SK-N-SH treated with all-trans-retinoic acid at 6 μM for 48 hours (cell line): Measurements from ENCODE around the gene OGT.

Source experiments
- ATAC-seq: fragments of 200-7000 bp; cut with Tn5 transposase; 3 replicates; pipeline ENCODE4 v1.9.1; 2020; ENCODE audit warnings: mild to moderate bottlenecking, moderate library complexity
- ARNTL ChIP-seq: fragments of 450-650 bp; formaldehyde crosslinking; IDR thresholded peaks from 2 replicates; pipeline ENCODE4 v1.5.0; 2020; ENCODE audit warnings: low read depth, mild to moderate bottlenecking, moderate library complexity, borderline replicate concordance
- BACH2 ChIP-seq: fragments of 250-450 bp; sonication (Bioruptor Pico); IDR thresholded peaks from 2 replicates; pipeline ENCODE4 v1.9.0; 2021; ENCODE audit warnings: mild to moderate bottlenecking, borderline replicate concordance
- CSDC2 ChIP-seq: fragments of 250-450 bp; sonication (Bioruptor Pico); IDR thresholded peaks from 2 replicates; pipeline ENCODE4 v1.5.0; 2020; ENCODE audit warnings: mild to moderate bottlenecking, moderate library complexity
- ESRRG ChIP-seq: fragments of 250-450 bp; sonication (Bioruptor Pico); IDR thresholded peaks from 2 replicates; pipeline ENCODE4 v1.6.1; 2021; ENCODE audit warnings: mild to moderate bottlenecking
- GLIS3 ChIP-seq: fragments of 250-450 bp; sonication (Bioruptor Pico); IDR thresholded peaks from 2 replicates; pipeline ENCODE4 v1.5.0; 2020; ENCODE audit warnings: mild to moderate bottlenecking, moderate library complexity
- ISL1 ChIP-seq: fragments of 250-450 bp; sonication (Bioruptor Pico); IDR thresholded peaks from 2 replicates; pipeline ENCODE4 v2.1.2; 2022; ENCODE audit warnings: mild to moderate bottlenecking, moderate library complexity
- OSR1 ChIP-seq: fragments of 250-450 bp; sonication (Bioruptor Pico); IDR thresholded peaks from 2 replicates; pipeline ENCODE4 v1.8.0; 2022; ENCODE audit warnings: moderate library complexity, mild to moderate bottlenecking, inconsistent platforms
- PPARA ChIP-seq: fragments of 250-450 bp; sonication (Bioruptor Pico); IDR thresholded peaks from 2 replicates; pipeline ENCODE4 v1.5.0; 2020; ENCODE audit warnings: mild to moderate bottlenecking, borderline replicate concordance
- RARB ChIP-seq: fragments of 250-450 bp; sonication (Bioruptor Pico); IDR thresholded peaks from 2 replicates; pipeline ENCODE4 v1.8.0; 2021; ENCODE audit warnings: mild to moderate bottlenecking, moderate library complexity
- SNAI2 ChIP-seq: fragments of 250-450 bp; sonication (Bioruptor Pico); IDR thresholded peaks from 2 replicates; pipeline ENCODE4 v1.5.0; 2020; ENCODE audit warnings: mild to moderate bottlenecking, moderate library complexity
- TCF4 ChIP-seq: fragments of 250-450 bp; sonication (Bioruptor Pico); IDR thresholded peaks from 2 replicates; pipeline ENCODE4 v1.8.0; 2021; ENCODE audit warnings: mild to moderate bottlenecking, moderate library complexity, borderline replicate concordance
- TOX ChIP-seq: fragments of 250-450 bp; sonication (Bioruptor Pico); IDR thresholded peaks from 2 replicates; pipeline ENCODE4 v1.8.0; 2021; ENCODE audit warnings: mild to moderate bottlenecking, moderate library complexity, borderline replicate concordance
- ZC3H10 ChIP-seq: fragments of 250-450 bp; sonication (Bioruptor Pico); IDR thresholded peaks from 2 replicates; pipeline ENCODE4 v1.5.1; 2021; ENCODE audit warnings: mild to moderate bottlenecking, moderate library complexity
- ZFP3 ChIP-seq: fragments of 250-450 bp; sonication (Bioruptor Pico); IDR thresholded peaks from 2 replicates; pipeline ENCODE4 v1.5.0; 2020; ENCODE audit warnings: mild to moderate bottlenecking, moderate library complexity
- ZFP30 ChIP-seq: fragments of 450-650 bp; formaldehyde crosslinking; IDR thresholded peaks from 2 replicates; pipeline ENCODE4 v1.5.0; 2022; ENCODE audit warnings: mild to moderate bottlenecking, moderate library complexity
- ZNF565 ChIP-seq: fragments of 450-650 bp; formaldehyde crosslinking; conservative IDR thresholded peaks from 2 replicates; pipeline ENCODE4 v1.5.0; 2020; ENCODE audit warnings: low read depth, mild to moderate bottlenecking, moderate library complexity
- ZNF70 ChIP-seq: fragments of 450-650 bp; formaldehyde crosslinking; IDR thresholded peaks from 2 replicates; pipeline ENCODE4 v1.5.0; 2020; ENCODE audit warnings: mild to moderate bottlenecking, moderate library complexity
- ZNF8 ChIP-seq: fragments of 450-650 bp; formaldehyde crosslinking; IDR thresholded peaks from 2 replicates; pipeline ENCODE4 v1.5.0; 2020; ENCODE audit warnings: mild to moderate bottlenecking, moderate library complexity
- TF ChIP-seq, protein P1 (sequence below): fragments of 250-450 bp; sonication (Bioruptor Pico); IDR thresholded peaks from 2 replicates; pipeline ENCODE4 v1.5.1; 2020; ENCODE audit warnings: low read depth, mild to moderate bottlenecking, moderate library complexity
- TF ChIP-seq, protein P2 (sequence below): fragments of 250-450 bp; sonication (Bioruptor Pico); IDR thresholded peaks from 2 replicates; pipeline ENCODE4 v1.5.1; 2021; ENCODE audit warnings: mild to moderate bottlenecking, moderate library complexity
- TF ChIP-seq, protein P3 (sequence below): fragments of 250-450 bp; sonication (Bioruptor Pico); IDR thresholded peaks from 2 replicates; pipeline ENCODE4 v1.5.0; 2020; ENCODE audit warnings: mild to moderate bottlenecking, moderate library complexity

The OGT gene

DNA sequence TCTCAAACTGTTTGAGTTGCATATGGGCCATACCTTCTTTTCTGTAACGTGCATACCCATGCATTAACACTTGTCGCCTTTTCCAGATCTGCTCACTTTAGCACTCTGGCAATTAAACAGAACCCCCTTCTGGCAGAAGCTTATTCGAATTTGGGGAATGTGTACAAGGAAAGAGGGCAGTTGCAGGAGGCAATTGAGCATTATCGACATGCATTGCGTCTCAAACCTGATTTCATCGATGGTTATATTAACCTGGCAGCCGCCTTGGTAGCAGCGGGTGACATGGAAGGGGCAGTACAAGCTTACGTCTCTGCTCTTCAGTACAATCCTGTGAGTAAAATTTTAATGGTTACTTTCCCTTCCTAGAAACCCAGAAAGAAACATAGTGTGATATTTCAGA lies 4.8 kb downstream of the OGT start:
- TF ChIP-seq ARNTL (CRISPR knock-in tag) (no peak), ISL1 (CRISPR knock-in tag) (no peak), RARB (CRISPR knock-in tag) (no peak), GLIS3 (no peak)
- TF ChIP-seq, protein P1, sequence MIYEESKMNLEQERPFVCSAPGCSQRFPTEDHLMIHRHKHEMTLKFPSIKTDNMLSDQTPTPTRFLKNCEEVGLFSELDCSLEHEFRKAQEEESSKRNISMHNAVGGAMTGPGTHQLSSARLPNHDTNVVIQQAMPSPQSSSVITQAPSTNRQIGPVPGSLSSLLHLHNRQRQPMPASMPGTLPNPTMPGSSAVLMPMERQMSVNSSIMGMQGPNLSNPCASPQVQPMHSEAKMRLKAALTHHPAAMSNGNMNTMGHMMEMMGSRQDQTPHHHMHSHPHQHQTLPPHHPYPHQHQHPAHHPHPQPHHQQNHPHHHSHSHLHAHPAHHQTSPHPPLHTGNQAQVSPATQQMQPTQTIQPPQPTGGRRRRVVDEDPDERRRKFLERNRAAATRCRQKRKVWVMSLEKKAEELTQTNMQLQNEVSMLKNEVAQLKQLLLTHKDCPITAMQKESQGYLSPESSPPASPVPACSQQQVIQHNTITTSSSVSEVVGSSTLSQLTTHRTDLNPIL (CRISPR knock-in tag) = no peak
- ATAC-seq = no peak

DNA sequence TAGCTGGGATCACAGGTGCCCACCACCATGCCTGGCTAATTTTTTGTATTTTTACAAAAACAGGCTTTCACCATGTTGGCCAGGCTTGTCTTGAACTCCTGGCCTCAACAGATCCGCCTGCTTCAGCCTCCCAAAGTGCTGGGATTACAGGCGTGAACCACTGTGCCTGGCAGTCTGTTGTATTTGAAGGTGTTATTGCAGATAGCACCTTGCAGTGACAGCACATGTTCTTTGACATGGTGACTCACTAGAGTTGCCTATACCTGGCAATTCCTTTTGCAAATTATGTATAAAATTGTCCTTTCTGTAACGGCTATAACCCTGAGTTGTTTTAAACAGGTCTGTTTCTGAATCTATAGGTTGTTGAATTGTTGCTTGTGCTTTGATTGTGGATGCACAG lies 7.9 kb downstream of the OGT start:
- no peak for ATAC-seq
- TF ChIP-seq ZNF565 (no peak), BACH2 (CRISPR knock-in tag) (no peak), ZFP3 (no peak), ESRRG (CRISPR knock-in tag) (no peak)

DNA sequence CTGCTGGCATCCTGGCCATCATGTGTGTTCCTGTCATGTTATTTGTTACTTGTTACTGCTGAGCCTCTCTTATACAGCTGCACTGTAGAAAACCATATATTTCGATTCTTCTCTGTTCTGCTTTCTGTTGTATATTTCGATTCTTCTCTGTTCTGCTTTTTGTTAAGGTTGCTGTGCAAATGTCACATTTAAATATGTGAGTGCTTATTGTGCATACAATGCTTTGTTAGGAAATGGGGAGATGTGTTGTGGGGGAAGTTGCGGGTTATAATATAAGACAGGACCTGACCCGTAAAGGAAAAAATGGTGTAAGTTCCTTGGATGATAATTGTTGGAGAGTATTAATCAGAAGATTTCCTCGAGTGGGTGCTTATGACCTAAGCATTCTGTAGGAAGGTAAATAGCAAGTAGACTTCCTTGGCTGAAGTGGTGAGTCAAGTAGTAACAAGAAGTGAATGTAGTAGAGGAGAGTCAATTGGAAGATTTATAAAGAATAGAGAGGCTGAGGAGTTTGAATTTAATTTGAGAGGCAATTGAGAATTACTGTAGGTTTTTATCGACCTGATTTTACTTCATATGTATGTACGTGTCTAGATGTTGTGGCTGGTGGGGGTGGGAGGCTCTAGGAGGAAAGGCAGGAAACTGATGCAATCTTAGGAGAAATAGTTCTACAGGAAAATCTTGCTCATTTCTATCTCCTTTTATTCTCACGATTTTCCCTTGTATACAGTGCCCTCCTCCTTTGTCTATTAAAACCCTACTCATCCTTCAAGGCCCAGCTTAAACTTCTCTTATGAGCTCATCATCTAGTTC lies 8.5 kb downstream of the OGT start:
- peak; percentile 55 for ATAC-seq
- TF ChIP-seq ZC3H10 (no peak), ZNF565 (no peak), ZNF8 (CRISPR knock-in tag) (no peak), ZFP30 (CRISPR knock-in tag) (no peak), BACH2 (CRISPR knock-in tag) (no peak), ARNTL (CRISPR knock-in tag) (no peak), ZNF70 (no peak), CSDC2 (no peak)
- TF ChIP-seq, protein P2, sequence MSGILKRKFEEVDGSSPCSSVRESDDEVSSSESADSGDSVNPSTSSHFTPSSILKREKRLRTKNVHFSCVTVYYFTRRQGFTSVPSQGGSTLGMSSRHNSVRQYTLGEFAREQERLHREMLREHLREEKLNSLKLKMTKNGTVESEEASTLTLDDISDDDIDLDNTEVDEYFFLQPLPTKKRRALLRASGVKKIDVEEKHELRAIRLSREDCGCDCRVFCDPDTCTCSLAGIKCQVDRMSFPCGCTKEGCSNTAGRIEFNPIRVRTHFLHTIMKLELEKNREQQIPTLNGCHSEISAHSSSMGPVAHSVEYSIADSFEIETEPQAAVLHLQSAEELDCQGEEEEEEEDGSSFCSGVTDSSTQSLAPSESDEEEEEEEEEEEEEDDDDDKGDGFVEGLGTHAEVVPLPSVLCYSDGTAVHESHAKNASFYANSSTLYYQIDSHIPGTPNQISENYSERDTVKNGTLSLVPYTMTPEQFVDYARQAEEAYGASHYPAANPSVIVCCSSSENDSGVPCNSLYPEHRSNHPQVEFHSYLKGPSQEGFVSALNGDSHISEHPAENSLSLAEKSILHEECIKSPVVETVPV (CRISPR knock-in tag) = no peak
- TF ChIP-seq, protein P3, sequence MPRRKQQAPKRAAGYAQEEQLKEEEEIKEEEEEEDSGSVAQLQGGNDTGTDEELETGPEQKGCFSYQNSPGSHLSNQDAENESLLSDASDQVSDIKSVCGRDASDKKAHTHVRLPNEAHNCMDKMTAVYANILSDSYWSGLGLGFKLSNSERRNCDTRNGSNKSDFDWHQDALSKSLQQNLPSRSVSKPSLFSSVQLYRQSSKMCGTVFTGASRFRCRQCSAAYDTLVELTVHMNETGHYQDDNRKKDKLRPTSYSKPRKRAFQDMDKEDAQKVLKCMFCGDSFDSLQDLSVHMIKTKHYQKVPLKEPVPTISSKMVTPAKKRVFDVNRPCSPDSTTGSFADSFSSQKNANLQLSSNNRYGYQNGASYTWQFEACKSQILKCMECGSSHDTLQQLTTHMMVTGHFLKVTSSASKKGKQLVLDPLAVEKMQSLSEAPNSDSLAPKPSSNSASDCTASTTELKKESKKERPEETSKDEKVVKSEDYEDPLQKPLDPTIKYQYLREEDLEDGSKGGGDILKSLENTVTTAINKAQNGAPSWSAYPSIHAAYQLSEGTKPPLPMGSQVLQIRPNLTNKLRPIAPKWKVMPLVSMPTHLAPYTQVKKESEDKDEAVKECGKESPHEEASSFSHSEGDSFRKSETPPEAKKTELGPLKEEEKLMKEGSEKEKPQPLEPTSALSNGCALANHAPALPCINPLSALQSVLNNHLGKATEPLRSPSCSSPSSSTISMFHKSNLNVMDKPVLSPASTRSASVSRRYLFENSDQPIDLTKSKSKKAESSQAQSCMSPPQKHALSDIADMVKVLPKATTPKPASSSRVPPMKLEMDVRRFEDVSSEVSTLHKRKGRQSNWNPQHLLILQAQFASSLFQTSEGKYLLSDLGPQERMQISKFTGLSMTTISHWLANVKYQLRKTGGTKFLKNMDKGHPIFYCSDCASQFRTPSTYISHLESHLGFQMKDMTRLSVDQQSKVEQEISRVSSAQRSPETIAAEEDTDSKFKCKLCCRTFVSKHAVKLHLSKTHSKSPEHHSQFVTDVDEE (CRISPR knock-in tag) = no peak

DNA sequence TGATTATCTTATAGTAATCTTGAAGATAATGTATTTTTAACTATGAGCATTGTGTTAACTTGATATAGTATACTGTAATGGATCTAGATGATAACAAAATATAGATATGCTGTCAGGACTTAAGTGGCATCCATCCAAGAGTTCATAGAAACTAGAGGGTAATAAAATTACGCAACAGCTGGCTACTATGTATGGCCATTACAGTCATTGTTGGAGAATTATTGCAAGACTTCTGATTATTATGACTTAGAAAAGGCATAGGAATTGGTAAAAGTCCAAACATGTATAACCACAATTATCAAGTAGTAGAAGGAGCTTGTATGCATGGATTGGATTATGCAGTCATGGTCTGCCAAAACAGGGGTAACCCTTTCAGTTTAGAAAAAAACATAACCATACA lies 9.5 kb downstream of the OGT start:
- TF ChIP-seq TCF4 (CRISPR knock-in tag) (no peak), ZNF8 (CRISPR knock-in tag) (no peak), OSR1 (no peak), ISL1 (CRISPR knock-in tag) (peak; percentile 44), PPARA (CRISPR knock-in tag) (no peak), ZFP30 (CRISPR knock-in tag) (no peak)
- peak; percentile 9; the same call in 2 of the 3 replicates for ATAC-seq

DNA sequence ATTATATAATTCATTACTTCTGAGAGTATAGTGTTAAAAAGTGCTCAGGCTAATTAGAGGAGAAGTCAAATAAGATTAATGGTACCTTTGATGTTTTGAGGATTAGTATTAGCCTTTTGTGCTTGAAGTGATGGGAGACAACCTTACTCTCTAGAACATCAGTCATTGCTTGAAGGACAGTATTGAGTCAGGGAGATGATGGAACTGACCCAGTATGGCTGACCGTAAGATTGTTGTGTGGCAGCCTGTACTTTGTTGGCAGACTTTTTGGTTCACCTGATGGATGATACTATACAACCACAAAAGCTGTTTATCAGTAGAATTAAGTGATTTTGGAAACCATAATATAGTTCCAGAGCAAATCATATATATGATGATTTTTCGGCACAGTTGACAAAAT lies 9.9 kb downstream of the OGT start:
- peak; percentile 36; the same call in 2 of the 3 replicates for ATAC-seq
- TF ChIP-seq ZFP30 (CRISPR knock-in tag) = no peak
- no peak for TF ChIP-seq ARNTL (CRISPR knock-in tag)
- TF ChIP-seq PPARA (CRISPR knock-in tag) = no peak
- TF ChIP-seq ZFP3 = no peak
- no peak for TF ChIP-seq ISL1 (CRISPR knock-in tag)
- TF ChIP-seq, protein P1 (CRISPR knock-in tag) = no peak
- TF ChIP-seq, protein P3 (CRISPR knock-in tag) = no peak
- TF ChIP-seq GLIS3 = no peak
- TF ChIP-seq TOX (CRISPR knock-in tag) = no peak
- no peak for TF ChIP-seq ZC3H10
- TF ChIP-seq SNAI2 = no peak
- no peak for TF ChIP-seq OSR1
- TF ChIP-seq BACH2 (CRISPR knock-in tag) = no peak
